G401 (cell line): ENCODE measurements around the gene HYAL1. TPM values are rescaled to one million over a fixed set of nuclear protein-coding genes. Genes with fewer than 3 reads are reported as not detected.
"Not testable (repeated sequence)": the region's sequence is repeated elsewhere in the genome, so short reads cannot be mapped to it uniquely, and the experiment has no call there.

Experiments
- DNase-seq: peaks from one replicate; pipeline ENCODE4 v3.0.0-alpha.2; 2015; ENCODE audit warnings: low spot score
- in situ Hi-C: cut with HindIII; loops from 2 replicates; pipeline ENCODE4 v1.10.0; 2016; ENCODE audit warnings: low sequenced_read_pairs, mixed read lengths
- total RNA-seq: library from RNA; depleted of rRNA; stranded (reverse); fragments of >200 nt; shearing (Covaris generic); gene quantifications from 2 replicates; pipeline ENCODE4 v1.2.3, GENCODE V29; 2014

The HYAL1 gene
- total RNA-seq, 1 experiment from 2014 or later = 18.4 TPM

DNA sequence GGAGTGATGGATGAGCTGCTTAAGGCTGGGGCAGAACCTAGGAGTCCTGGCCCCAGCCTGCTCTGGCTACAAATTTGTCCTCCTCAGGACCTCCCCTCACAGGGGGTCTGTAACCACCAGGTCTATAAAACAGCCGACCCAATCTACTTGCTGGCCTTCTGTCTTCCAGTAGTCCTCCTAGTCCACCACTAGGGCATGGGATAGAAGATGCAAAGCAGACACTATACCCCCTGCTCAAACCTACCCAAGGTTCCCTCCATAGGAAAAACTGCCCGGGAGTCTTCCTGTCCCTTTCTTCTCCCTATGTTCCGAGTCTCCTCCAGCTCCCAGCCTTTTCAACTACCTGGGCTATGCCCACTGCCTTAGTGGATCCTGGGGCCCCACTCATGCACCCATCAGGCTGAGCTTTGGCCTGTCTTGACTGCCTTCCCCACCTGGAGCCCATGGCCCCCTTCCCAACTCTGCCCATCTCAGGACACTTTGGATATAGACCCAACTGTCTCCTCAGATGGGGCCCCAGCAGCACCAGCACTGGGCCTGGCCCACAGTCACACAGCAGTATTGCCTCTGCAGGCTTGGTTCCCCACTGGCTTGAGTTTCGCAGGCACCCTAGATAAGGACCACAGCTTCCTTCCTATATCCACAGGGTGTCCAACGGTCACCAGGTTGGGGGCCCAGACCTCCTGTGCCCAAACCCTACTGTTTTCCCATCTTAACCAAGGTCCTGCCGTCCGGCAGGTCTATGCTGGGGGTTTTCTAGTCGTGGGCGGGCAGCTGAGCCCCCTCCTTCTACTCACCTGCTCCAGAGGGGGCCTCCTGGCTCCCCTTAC, 5.3 kb downstream of the HYAL1 start:
- in situ Hi-C loops = no loop called here
- peak; percentile 26 for DNase-seq

DNA sequence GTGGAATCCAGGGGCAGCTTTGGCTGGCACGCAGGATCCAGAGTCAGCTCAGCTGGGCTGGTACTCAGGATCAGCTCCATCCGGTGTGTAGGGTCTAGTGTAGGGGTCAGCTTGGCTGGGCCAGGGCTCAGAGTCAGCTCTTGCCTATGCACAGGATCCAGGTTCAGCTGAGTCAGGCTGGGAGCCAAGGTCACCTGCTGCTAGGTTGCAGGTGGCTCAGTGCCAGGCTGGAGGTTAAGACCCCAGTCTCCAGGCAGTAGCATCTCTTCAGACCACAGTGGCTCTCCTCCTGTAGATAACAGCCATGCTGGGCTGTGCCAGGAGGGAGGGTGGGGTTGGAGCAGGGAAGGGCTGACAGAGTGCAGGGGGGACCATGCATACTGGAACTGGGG, 6.0 kb downstream of the HYAL1 start:
- DNase-seq = no peak
- in situ Hi-C loops = no loop called here

DNA sequence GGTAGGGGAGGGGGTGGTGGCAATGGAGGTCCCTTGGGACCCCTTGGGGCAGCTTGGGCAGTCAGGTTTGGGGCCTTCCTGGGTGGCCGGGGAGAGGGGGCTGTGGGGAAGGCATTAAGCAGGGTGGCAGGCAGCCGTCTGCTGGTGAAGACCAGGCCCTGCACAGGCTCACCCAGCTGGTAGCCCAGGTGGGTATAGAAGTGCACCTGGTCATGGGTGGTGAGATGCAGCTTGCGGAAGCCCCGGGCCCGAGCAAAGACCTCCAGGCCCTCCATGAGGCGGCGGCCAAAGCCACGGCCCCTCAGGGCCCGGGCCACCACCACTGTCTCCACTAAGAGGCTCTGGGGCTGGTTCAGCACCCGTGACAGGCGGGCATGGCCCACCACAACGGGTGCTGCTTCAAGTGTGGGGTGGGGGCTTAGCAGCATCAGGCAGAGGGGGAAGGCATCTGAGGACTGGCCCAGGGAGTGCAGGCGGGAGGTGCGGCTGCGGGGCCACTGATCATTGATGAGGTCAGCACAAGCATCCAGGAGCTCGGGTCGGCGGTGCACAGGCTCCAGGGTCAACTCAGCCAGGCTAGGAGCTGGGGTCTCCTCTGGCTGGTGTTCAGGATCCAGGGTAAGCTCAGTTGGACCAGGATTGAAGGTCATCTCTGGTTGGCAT, 6.5 kb downstream of the HYAL1 start:
- DNase-seq = no peak
- in situ Hi-C loops = no loop called here

DNA sequence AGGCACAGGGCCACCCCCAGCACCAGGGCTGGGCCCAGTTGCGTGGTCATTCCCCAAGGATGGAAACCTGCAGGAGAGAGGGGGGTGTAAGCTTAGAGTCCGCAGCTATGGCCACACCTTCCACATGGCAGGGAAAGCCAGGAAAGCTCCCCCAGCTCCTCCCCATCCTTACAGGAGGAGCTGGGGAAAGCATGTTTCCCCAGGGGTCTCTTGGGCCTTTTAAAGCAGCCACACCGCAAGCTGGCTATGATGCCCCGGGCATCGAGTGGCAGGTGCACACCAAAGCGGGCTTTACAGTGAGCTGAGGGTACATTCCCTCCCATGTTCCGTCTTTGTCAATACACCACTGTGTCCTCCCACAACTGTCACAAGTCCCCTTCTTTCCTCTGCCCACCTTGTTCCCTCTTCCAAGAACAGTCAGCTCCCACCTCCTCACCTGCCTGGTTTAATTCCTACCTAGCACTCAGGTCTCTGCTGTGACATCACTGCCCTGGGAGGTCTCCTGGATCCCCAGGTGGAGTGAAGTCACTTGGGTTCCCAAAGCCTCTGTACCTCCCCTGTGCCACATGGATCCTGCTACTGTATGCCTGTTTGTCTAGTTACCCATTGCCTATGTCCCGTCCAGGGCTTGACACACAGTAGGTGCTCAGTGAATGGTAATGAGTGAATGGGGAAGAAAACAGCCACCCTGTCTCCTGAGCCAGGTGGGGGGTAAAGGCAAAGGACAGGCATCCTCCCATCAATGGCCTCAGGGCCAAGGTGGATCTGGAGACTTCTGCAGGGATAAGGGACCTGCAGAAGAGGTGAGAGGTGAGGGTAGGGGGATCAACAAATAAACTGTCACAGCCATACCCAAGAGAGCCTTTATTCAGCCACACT, 7.6 kb downstream of the HYAL1 start:
- in situ Hi-C loops = no loop called here
- no peak for DNase-seq

DNA sequence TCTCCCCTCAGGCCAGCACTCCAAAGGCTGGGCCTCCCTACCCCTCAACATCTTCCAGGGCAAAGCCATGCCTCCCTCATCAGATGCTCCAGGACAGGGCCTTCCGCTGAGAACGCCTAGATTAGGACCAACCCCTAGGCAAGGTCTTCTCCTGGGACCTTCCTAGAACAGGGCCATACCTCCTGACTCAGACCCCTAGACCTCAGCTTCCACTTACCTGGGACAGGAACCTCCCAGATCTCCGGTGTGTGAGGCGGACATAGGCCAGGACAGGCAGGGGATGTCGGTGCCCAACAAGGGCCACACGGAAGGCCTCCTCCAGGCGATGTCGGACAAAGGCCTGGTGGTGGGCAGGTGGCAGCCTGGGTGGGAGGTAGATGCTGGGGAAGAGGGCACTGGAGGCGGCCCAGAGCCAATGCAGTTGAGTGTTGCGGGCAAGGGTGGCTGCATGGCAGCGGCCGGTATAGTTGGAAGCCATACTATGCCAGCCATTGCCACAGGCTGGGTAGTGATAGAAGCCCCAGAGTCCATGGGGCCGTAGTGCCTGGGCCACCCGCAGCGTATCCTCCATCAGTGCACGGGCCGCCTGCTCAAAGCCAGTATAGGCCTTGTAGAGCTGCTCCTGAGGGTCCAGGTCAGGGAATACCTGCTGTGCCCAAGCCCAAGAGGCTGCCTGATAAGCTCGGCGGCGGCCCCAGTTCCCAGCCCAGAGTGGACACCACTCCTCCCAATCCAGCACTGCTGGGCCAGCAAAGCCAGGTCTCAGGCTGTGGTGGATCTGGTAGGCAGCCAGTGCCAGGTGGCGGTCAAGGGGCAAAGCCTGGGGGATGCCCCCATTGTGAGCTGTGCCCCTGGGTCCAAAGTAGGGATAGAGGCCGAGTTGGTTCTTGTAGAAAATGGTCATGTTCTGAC, 8.6 kb downstream of the HYAL1 start:
- no peak for DNase-seq
- in situ Hi-C loops = no loop called here

DNA sequence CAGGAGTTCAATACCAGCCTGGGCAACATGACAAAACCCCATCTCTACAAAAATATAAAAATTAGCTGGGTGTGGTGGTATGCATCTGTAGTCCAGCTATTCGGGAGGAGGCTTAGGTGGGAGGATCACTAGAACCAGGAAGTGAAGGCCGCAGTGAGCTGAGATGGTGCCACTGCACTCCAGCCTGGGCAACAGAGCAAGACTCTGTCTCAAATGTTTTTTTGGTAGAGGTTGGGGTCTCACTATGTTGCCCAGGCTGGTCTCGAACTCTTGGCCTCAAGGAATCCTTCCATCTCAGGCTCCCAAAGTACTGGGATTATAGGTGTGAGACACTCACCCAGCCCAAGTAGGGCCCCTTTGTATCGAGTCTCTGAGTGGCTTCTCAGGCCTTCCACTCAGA, 9.3 kb downstream of the HYAL1 start:
- DNase-seq = no peak
- in situ Hi-C loops = no loop called here

DNA sequence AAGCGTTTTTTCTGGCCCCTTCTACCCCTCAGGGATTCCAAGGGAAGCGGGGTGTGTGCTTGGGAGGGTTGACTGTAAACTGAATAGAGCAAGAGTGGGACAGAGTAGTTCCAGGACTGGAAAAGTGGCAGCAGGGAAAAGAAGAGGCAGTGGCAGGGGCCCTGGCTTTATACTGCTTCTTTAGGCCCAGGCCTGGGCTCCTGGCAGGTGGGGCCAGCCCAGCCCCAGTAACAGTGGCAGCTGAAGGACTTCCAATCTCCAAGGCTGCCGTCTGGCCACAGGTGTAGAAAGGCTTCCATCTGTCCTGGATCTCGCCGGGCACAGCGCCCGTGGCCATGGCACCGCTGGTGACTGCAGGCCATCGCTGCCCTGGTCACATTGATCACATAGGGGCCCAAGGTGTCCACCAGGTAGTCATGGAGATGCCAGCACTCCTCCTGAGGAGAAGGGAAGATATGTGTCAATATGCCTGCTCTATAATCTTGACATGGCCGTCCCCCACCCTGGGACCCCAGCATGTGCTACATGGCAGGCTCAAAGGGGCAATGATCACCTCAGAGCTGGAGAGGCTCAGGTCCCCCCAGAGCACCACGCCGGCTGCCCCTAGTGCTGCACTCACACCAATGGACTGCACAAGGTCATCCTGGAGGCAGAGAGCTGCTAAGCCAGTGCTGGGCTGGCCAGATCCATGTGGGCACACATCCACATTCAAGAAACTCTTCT, 10.1 kb downstream of the HYAL1 start:
- no peak for DNase-seq
- in situ Hi-C loops = no loop called here

DNA sequence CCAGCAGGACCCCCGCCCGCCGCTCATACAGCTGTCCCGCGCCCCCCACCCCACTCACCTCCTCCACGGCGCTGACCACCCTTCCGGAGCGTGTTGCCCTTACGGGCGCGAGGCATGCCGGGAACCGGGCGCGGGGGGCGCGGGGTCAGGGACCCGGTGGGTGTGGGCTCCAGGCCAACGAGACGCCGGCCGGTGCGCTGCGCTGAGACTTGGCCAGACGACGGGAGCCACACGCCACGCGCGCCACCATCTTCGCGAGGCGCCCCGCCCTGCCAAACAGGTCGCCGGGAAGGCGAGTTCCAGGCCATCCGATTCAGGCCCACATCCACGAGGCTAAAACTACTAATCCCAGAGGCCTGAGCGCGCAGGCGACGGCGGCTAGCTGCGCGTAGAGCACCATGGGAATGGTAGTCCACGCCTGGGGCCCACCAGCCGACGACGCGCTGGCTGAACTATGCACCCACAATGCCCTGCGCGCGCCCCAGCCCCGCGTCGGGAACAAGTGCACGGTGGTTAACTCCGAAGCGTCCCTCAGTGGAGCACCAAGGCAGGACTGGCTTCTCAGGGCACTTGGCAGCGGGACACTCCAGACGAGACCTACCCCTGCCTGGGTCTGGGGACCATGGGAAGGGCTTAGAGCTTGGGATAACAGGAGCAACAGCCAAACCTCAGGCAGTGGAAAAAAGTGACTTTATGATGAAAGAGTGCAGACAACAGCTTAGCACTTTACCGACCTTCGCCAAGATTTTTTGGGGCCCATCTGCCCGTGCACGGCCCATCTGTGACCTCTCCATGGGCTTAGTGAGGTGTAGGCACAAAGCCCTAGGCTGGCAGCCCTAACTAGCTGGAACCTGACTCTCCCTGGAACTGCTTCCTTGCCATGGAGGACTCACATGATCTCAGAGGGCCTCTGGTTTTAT, 11.0 kb downstream of the HYAL1 start, which contains the start of gene IFRD2:
Gene IFRD2, minus strand, starts transcription at position 271 of the 920 bp plus-strand sequence. Its CDS starts 155 bp downstream, at position 116.
- in situ Hi-C loops = no loop called here
- DNase-seq = peak; percentile 98

DNA sequence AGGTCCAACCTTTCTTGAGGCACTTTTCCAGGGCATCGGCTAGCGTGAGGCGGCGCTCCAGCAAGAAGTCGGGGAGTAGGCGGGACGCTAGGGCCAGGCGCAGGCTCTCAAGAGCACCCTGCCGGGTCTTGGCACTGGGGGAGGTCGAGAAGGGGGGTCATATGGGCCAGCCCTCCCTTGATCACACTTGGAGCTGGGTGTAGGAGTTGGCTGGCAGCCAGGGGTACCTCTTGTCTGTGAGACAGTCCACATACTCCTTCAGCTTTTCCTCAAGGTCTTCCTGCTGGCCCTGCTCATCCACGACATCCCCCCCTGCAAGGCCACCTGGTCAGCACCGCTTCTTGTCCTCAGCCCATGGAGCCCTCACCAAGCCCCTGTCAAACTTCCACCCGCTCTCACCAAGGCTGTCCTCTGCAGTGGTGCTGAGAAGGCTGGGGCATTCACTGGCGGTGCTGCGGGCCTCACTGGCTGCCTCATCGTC, 13.2 kb downstream of the HYAL1 start:
- no peak for DNase-seq
- in situ Hi-C loops = no loop called here

DNA sequence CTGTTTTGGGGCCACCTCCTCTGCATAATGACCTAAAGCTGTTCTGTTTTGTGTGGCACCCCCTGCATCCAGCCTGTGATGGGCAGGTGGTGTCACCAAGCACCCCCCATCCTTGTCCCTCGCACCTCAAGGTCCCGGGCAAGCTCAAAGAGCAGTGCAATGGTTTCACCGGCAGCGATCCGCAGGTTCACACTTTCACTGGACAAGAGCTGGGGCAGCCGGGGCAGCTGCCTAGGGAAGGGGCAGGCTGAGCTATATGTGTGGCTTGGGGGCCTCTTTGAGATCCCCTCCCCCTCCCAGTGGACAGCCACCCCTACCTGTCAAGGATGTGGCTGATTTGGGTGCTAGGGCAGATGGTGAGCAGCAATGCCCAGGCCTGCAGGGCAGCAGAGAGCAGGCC, 14.2 kb downstream of the HYAL1 start:
- in situ Hi-C loops = no loop called here
- DNase-seq = no peak

DNA sequence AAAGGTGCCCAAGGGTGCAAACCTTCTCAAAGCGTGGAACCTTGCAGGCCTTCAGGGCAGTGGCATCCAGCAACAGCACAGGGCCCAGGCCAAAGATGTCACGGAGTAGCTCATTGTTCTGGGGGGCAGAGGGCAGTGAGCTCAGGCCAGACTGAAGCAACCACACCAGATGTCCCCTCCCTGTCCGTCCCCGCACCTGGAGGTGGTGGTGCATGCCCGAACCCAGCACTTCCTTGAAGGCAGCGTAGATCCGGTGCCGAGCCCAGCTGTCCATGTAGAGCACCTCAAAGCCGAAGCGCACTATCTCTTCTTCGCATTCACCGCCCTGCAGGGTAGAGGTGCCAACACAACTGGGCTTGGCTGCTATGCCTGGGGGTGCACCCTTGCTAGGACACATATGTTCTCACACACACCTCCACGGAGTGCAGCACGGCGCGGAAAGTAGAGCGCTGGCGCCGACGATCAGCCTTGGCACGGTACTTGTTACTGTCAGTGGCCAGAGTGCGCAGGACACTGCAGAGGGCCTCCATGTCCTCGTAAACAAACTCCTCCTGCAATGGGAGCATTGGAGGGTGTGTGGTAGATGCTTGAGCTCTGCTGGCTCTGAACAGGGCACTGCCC, 14.9 kb downstream of the HYAL1 start:
- in situ Hi-C loops = no loop called here
- DNase-seq = no peak

DNA sequence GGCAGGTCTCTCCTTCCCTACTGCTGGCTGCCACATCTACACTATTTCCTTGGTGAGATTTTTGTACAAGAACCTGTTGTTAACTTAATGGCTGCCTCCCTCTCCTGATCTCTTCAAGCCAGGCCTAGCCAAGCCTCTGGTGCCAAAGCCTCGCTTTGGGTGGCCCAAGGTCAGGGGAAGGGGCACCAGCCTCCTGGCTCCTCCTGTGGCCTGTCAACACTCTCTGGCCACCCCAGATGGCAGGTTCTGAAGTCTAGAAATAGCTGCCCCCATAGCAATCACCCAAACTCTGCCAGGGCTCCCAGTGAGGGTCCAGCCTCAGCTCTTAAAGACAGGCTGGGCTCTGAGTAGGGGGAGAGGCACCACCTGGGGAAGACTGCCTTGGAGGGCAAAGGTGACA, 16.1 kb downstream of the HYAL1 start:
- DNase-seq = no peak
- in situ Hi-C loops = no loop called here

DNA sequence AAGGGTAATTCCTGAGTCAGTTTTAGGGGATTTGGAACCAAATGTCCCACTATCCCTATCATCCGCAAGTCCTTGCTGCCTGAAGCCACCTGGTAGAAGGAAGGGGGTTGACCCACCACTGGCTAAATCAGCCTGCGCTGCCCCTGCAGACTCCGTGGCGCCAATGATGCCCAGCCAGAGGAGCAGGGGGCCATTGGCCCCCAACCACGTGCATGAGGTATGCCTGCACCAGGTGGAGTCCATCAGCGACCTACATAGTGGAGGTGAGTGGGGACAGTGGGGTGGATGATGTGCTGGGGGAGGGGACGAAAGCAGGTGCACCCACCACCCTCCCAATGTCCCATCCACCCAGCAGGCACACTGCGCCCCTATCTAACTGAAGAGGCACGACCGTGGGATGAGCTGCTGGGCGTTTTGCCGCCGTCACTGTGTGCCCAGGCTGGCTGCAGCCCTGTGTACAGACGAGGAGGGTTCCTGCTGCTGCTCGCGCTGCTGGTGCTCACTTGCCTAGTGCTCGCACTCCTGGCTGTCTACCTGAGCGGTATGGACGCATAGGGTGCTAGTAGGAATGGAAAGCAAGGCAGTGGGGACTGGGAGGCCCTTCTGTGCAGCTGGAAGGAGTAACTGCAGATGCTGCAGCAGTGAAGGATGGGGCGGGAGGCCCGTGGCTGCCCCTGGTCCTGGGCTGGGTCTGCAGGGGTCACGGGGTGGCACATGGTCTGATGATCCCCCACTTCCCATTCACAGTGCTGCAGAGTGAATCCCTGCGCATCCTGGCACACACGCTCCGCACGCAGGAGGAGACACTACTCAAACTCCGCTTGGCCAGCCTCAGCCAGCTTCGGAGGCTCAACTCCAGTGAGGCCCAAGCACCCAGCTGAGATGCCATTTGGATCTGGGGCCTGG, 16.8 kb downstream of the HYAL1 start:
- in situ Hi-C loops = no loop called here
- no peak for DNase-seq

DNA sequence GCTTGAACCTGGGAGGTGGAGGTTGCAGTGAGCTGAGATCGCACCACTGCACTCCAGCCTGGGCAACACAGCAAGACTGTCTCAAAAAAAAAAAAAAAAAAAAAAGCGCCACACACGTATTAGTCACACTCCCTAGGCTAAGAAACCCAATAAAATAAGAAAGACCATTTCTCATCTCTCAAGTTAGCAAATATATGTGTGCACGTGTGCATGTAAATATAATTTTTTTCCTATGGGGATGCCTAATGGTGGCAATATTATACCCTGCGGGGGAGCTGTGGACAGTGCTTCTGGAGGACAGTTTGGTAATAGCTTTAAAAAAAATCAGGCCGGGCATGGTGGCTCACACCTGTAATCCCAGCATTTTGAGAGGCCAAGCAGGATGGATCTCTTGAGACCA, 19.3 kb downstream of the HYAL1 start:
- in situ Hi-C loops, DNase-seq: not testable (repeated sequence)

DNA sequence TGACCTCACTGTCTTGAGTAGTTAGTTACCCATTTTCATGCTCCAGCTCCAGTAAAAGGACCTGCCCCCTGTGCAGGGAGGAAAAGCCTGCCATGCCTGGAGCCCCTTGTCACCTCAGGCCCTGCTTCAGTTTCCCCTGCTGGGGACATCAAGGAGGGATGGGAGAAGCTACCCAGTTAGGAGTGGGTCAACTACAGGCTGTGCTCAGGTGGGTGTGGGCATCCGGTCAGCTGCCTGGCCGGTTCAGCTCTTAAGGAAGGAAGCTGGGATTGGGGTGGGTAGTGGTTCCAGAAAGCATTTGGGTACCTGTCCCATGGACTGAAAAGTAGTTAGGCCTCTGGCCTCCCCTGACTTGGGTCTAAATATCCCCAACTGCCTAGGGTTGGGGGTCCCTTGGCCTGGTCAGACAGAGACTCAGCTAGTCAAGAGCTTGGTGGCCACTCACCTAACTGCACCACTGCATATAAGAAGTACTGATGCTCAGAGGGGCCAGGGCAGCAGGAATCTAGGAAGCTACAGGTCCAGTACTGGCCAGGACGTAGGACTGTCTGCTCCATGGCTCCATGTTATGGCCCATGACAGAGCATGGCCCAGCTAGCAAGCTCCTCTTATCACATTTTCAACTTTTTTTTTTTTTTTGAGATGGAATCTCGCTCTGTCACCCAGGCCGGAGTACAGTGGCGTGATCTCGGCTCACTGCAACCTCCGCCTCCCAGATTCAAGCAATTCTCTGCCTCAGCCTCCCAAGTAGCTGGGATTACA, 23.9 kb downstream of the HYAL1 start:
- in situ Hi-C loops = no loop called here
- DNase-seq = no peak
